ENCODE results near the gene POLDIP2. TPM values are rescaled to one million over a fixed set of nuclear protein-coding genes. Genes with fewer than 3 reads are reported as not detected.
A peak's percentile ranks its signal among the peaks of the same experiment; 100 is the strongest.

The POLDIP2 gene
- total RNA-seq, 1 donor from 2014 or later, result 82.2 TPM

GRCh38 chr17:28324267-28324745 lies 33.0 kb downstream of the POLDIP2 start:
- H3K36me3 ChIP-seq, result peaks cover 12 to 23% of the 10 kb centered on the region in 2 donors
- intact Hi-C loops (cut with DNase I), result no loop called here
- DNase-seq (ENCODE audit: low spot score in 2 of 2), result no peak
- H3K4me1 ChIP-seq, result peaks cover 0 to 5% of the 10 kb centered on the region in 2 donors
- no peak overlapping the region for H3K4me3 ChIP-seq
- no peak for TF ChIP-seq CTCF (IDR thresholded peaks at IDR 0.05)
- H3K27me3 ChIP-seq, result no peaks in the 10 kb centered on the region
- H3K9me3 ChIP-seq, result no peaks in the 10 kb centered on the region
- no peak overlapping the region for H3K27ac ChIP-seq

GRCh38 chr17:28320215-28321061 lies 36.9 kb downstream of the POLDIP2 start:
- no peak overlapping the region for H3K4me3 ChIP-seq

GRCh38 chr17:28319598-28319935 lies 37.8 kb downstream of the POLDIP2 start:
- no peaks in the 10 kb centered on the region for H3K27me3 ChIP-seq
- H3K4me1 ChIP-seq, result peaks cover 5 to 13% of the 10 kb centered on the region in 2 donors
- H3K4me3 ChIP-seq, result peak overlapping the region; percentile 67 to 72
- H3K36me3 ChIP-seq, result no peaks in the 10 kb centered on the region
- H3K9me3 ChIP-seq, result no peaks in the 10 kb centered on the region
- peak overlapping the region in 1 of 2 donors; percentile 51 for H3K27ac ChIP-seq
- no peak for DNase-seq (ENCODE audit: low spot score in 2 of 2)
- no peak for TF ChIP-seq CTCF (IDR thresholded peaks at IDR 0.05)
- intact Hi-C loops (cut with DNase I), result loop anchor here (1.0 to 5.0 kb wide), 4 partner anchors 16 to 633 kb away; partner anchors contain the start of genes IFT20, NLK, PHF12 and POLDIP2

More at GRCh38 chr17:28320215-28321061, 36.9 kb downstream of the POLDIP2 start:
- Histone ChIP-seq H3K27me3 (no peaks in the 10 kb centered on the region), H3K27ac (no peak overlapping the region), H3K4me1 (peaks cover 5 to 13% of the 10 kb centered on the region in 2 donors), H3K36me3 (no peaks in the 10 kb centered on the region), H3K9me3 (no peaks in the 10 kb centered on the region)
- no peak for DNase-seq (ENCODE audit: low spot score in 2 of 2)
- intact Hi-C loops (cut with DNase I), result no loop called here
- TF ChIP-seq CTCF (IDR thresholded peaks at IDR 0.05), result no peak

- peak within 1 kb of the TSS; percentile 67 to 72 for H3K4me3 ChIP-seq
- H3K4me1 ChIP-seq, result peaks cover 5 to 13% of the 10 kb centered on the region in 2 donors
- TF ChIP-seq CTCF (IDR thresholded peaks at IDR 0.05), result no peak
- peak within 1 kb of the TSS; percentile 12 to 51 for H3K27ac ChIP-seq
- H3K27me3 ChIP-seq, result no peaks in the 10 kb centered on the region
- no peaks in the 10 kb centered on the region for H3K36me3 ChIP-seq
- intact Hi-C loops (cut with DNase I), result loop anchor here (1.0 to 5.0 kb wide), 4 partner anchors 16 to 633 kb away; partner anchors contain the start of genes IFT20, NLK, PHF12 and POLDIP2
- H3K9me3 ChIP-seq, result no peaks in the 10 kb centered on the region
- peak; percentile 87 to 97 for DNase-seq (ENCODE audit: low spot score in 2 of 2)
Measured at GRCh38 chr17:28318759-28319597, 38.3 kb downstream of the POLDIP2 start, which contains the start of gene TMEM97. Gene TMEM97 (plus strand): TSS chr17:28319200. CDS start chr17:28319240, 40 bp downstream.

- no peaks in the 10 kb centered on the region for H3K36me3 ChIP-seq
- H3K27me3 ChIP-seq, result no peaks in the 10 kb centered on the region
- H3K9me3 ChIP-seq, result no peaks in the 10 kb centered on the region
- H3K27ac ChIP-seq, result no peak overlapping the region
- TF ChIP-seq CTCF (IDR thresholded peaks at IDR 0.05), result no peak
- intact Hi-C loops (cut with DNase I), result loop anchor here (5.0 kb wide), 2 partner anchors 276 to 634 kb away; partner anchors contain the start of genes NLK and PHF12
- peak overlapping the region; percentile 67 to 72 for H3K4me3 ChIP-seq
- peaks cover 5 to 13% of the 10 kb centered on the region in 2 donors for H3K4me1 ChIP-seq
- DNase-seq (ENCODE audit: low spot score in 2 of 2), result no peak
Measured at GRCh38 chr17:28317966-28318758, 39.2 kb downstream of the POLDIP2 start.
